ENCODE measurements around the gene SLC4A1AP.

DNA sequence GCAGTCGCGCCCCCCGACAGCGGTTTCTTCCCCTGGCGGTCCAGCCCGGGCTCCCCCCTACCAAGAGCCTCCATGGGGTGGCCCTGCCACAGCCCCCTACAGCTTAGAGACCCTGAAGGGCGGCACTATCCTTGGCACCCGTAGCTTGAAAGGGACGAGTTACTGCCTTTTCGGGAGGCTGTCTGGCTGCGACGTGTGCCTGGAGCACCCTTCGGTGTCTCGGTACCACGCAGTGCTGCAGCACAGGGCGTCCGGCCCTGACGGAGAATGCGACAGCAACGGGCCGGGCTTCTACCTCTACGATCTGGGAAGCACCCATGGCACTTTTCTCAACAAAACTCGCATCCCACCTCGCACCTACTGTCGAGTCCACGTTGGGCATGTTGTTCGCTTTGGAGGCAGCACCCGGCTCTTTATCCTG, 475 bp downstream of the SLC4A1AP start:
- TF ChIP-seq, protein P1, sequence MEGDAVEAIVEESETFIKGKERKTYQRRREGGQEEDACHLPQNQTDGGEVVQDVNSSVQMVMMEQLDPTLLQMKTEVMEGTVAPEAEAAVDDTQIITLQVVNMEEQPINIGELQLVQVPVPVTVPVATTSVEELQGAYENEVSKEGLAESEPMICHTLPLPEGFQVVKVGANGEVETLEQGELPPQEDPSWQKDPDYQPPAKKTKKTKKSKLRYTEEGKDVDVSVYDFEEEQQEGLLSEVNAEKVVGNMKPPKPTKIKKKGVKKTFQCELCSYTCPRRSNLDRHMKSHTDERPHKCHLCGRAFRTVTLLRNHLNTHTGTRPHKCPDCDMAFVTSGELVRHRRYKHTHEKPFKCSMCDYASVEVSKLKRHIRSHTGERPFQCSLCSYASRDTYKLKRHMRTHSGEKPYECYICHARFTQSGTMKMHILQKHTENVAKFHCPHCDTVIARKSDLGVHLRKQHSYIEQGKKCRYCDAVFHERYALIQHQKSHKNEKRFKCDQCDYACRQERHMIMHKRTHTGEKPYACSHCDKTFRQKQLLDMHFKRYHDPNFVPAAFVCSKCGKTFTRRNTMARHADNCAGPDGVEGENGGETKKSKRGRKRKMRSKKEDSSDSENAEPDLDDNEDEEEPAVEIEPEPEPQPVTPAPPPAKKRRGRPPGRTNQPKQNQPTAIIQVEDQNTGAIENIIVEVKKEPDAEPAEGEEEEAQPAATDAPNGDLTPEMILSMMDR (IDR thresholded peaks at IDR 0.05): no peak
- TF ChIP-seq POLR2A (IDR thresholded peaks at IDR 0.05): no peak

Data from lower leg skin (tissue), 3 donors.